ENCODE data around the gene DLL1. TPM values are rescaled to one million over a fixed set of nuclear protein-coding genes. Genes with fewer than 3 reads are reported as not detected.
"Not testable (repeated sequence)": the region's sequence is repeated elsewhere in the genome, so short reads cannot be mapped to it uniquely, and the experiment has no call there.

Gene DLL1, protein sequence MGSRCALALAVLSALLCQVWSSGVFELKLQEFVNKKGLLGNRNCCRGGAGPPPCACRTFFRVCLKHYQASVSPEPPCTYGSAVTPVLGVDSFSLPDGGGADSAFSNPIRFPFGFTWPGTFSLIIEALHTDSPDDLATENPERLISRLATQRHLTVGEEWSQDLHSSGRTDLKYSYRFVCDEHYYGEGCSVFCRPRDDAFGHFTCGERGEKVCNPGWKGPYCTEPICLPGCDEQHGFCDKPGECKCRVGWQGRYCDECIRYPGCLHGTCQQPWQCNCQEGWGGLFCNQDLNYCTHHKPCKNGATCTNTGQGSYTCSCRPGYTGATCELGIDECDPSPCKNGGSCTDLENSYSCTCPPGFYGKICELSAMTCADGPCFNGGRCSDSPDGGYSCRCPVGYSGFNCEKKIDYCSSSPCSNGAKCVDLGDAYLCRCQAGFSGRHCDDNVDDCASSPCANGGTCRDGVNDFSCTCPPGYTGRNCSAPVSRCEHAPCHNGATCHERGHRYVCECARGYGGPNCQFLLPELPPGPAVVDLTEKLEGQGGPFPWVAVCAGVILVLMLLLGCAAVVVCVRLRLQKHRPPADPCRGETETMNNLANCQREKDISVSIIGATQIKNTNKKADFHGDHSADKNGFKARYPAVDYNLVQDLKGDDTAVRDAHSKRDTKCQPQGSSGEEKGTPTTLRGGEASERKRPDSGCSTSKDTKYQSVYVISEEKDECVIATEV
- total RNA-seq (2014; rRNA removed; shearing (Covaris generic); ENCODE audit: low replicate concordance), result 0.49 and 1.1 TPM in 2 replicates

DNA sequence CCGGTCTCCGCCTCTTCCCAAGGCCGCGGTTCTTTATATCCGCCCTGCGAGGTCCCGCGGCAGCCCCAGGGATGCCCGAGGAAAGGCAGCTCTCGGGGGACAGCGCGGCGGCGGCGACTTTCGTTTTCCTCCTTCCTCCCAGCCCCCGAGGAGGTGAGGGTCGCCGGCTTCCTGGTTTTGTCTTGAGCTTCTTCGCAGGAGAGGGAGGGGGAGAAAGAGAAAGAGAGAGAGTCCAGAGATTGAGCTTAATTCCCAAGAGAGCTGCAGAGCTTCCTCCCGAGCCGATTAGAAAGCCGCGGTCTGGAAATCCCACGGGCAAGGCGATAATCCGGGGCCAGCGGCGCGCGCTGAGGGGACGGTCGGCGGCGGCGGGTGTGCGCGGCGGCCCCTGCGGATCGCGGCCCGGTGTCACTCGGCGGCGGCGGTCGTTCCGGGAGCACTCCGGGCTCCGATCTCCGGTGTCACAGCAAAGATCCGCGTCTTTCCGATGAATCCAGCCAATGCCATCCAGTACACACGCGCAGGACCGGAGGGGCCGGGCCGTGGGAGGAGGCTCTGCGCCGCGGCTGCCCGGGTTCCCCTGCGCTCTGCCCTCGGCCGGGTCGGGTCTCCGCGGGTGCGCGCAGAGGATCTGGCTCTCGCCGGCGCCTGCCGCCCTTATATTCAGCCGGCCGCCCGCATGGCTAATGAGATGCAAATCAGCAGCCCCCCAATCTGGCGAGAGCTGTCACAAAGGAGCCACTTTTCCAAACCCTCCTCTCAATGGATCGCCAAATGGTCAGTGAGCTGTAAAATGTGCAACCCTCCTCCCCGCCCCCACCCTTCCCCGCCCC is at the start of gene DLL1:
DLL1 (minus strand) TSS at position 783 of the 833 bp plus-strand sequence. CDS start 939 bp downstream, outside the sequence.
- peak; percentile 38 for DNase-seq (ENCODE audit: low read depth)
- in situ Hi-C loops (cut with HindIII; ENCODE audit: low pct_unique_long_range_greater_than_20kb, low sequenced_read_pairs), result no loop called here

- DNase-seq (ENCODE audit: low read depth); in situ Hi-C loops (cut with HindIII; ENCODE audit: low pct_unique_long_range_greater_than_20kb, low sequenced_read_pairs): not testable (repeated sequence)
These were observed 44.3 kb upstream of the DLL1 start for GRCh38 chr6:170335199-170335598.

DNA sequence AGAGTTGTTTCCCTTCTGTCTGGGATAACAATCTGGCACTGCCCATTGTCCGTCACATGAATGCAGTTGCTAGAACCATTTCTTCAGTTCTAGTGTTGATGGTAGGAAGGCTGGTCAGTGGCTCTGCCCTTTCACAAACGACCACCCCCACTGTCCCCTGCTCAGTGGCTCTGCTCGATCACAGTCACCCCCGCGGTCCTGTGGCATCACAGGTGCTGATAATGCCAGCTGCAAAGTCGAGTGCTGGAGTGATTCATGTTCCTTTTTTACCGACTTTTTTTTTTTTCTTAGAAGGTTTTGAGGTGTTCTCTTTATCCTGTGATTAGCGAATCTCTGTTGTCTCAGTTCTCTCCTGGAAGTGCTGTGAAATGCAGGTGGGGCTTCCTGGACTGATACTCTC is 38.4 kb upstream of the DLL1 start:
- no peak for DNase-seq (ENCODE audit: low read depth)
- in situ Hi-C loops (cut with HindIII; ENCODE audit: low pct_unique_long_range_greater_than_20kb, low sequenced_read_pairs), result no loop called here

DNA sequence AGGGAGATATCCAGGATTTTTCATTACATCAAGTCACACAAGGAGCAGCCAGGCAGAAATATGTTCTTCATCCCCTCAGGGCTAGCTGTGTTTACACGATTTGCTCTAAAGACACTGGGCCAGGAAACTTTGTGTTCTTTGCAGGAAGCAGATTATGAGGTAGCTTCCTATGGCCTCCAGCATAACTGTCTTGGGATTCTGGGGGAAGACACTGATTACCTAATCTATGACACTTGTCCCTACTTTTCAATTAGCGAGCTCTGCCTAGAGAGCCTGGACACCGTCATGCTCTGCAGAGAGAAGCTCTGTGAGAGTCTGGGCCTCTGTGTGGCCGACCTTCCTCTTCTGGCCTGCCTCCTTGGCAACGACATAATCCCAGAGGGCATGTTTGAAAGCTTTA is 26.8 kb upstream of the DLL1 start:
- DNase-seq (ENCODE audit: low read depth), result no peak
- in situ Hi-C loops (cut with HindIII; ENCODE audit: low pct_unique_long_range_greater_than_20kb, low sequenced_read_pairs), result no loop called here

DNA sequence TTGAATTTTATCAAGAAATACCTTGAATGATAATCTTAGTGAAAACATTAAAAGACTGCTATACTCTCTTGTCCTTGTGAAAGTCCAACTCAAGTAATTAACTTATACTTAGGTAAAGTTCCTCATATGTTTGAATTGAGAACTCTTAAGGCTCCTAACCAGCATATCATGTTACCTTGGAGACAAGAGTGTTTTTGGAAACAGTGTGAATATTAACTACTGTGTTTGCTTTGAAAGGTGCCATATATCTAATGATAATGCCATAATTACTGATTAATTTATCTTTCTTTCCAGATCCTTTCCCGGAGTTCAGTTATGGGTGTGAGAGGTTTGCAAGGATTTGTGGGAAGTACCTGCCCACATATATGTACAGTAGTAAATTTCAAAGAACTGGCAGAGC is 26.2 kb upstream of the DLL1 start:
- in situ Hi-C loops (cut with HindIII; ENCODE audit: low pct_unique_long_range_greater_than_20kb, low sequenced_read_pairs), result no loop called here
- no peak for DNase-seq (ENCODE audit: low read depth)

- in situ Hi-C loops (cut with HindIII; ENCODE audit: low pct_unique_long_range_greater_than_20kb, low sequenced_read_pairs), result no loop called here
- DNase-seq (ENCODE audit: low read depth), result no peak
These were observed 25.2 kb upstream of the DLL1 start for GRCh38 chr6:170316071-170316470.

DNA sequence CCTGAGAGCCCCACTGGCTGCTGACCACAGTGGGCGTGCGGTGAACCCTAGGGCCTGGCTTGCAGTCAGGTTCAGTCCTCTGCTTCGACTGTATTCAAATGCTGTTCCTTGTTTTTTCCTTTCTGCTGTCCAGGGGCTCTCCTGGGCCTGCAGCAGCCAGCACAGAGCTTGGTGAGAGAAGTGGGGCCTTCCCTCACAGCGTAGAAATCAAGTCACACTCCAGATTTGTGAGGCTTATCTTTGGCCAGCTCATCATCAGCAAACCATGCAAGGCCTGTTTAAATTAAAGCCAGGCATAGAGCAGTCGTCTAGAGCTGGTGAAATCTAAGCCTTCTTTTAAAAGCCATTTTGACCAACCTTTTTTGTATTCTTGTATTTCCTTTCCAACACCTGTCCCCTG is 24.1 kb upstream of the DLL1 start:
- in situ Hi-C loops (cut with HindIII; ENCODE audit: low pct_unique_long_range_greater_than_20kb, low sequenced_read_pairs), result no loop called here

DNA sequence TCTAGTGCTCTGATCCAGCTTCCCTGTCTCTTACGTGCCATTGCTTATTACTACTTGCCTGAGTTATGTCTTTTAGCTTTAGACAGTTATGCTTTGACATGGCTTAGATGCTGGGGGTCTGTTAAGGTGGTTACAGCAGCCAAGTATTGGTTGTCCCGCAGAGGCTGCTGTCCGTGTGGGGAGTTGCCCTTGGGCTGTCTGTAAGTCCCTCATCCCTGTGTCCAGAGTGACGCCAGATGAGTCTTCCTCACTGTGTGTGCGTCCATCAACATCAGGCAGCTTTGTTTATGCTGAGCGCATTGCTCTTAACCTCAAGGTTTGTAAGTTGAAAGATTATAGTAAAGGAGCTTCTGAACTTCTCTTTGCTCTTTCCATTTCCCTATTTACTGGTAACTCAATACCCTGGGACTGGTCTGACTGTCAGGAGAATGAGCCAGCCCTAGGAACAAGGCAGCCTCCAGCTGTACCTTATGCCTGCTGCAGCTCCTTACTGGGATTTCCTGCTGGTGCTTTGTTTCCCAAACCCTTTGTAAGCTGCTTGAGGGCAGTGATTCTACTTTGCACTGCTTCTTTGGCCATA is 22.9 kb upstream of the DLL1 start:
- in situ Hi-C loops (cut with HindIII; ENCODE audit: low pct_unique_long_range_greater_than_20kb, low sequenced_read_pairs), result no loop called here
- DNase-seq (ENCODE audit: low read depth), result no peak

More for the DNA sequence above, 24.1 kb upstream of the DLL1 start:
- DNase-seq (ENCODE audit: low read depth), result no peak

- in situ Hi-C loops (cut with HindIII; ENCODE audit: low pct_unique_long_range_greater_than_20kb, low sequenced_read_pairs), result no loop called here
These were observed 22.0 kb upstream of the DLL1 start for GRCh38 chr6:170312876-170313275.

GRCh38 chr6:170311696-170312095 is 20.8 kb upstream of the DLL1 start:
- in situ Hi-C loops (cut with HindIII; ENCODE audit: low pct_unique_long_range_greater_than_20kb, low sequenced_read_pairs), result no loop called here
- no peak for DNase-seq (ENCODE audit: low read depth)

More at GRCh38 chr6:170312876-170313275, 22.0 kb upstream of the DLL1 start:
- no peak for DNase-seq (ENCODE audit: low read depth)

DNA sequence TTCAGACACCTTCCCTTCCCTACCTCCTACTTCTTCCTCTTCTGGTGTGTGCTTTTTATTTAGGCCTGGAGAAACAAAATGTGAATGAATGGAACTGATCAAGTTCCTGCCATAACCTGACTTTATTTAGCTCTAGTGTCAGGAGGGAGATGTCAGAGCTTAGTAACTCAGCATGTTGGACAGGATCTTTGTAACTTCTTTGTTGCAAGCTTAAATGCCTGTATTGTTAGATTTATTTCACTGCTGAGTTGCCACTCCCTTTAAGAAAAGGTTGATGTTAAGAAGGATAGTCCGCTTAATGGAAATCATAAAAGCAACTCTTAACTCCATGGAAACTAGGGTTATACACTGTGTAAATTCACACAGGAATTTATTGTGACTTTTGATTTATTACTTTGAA is 17.9 kb upstream of the DLL1 start:
- DNase-seq (ENCODE audit: low read depth), result no peak
- in situ Hi-C loops (cut with HindIII; ENCODE audit: low pct_unique_long_range_greater_than_20kb, low sequenced_read_pairs), result no loop called here

GRCh38 chr6:170307080-170307545 is 16.2 kb upstream of the DLL1 start:
- no peak for DNase-seq (ENCODE audit: low read depth)
- in situ Hi-C loops (cut with HindIII; ENCODE audit: low pct_unique_long_range_greater_than_20kb, low sequenced_read_pairs), result no loop called here

GRCh38 chr6:170306324-170307079 is 15.6 kb upstream of the DLL1 start, which contains the start of gene FAM120B:
Gene FAM120B, plus strand, starts transcription at chr6:170306758. Its CDS starts 10,633 bp downstream, at chr6:170317391.
- in situ Hi-C loops (cut with HindIII; ENCODE audit: low pct_unique_long_range_greater_than_20kb, low sequenced_read_pairs), result no loop called here
- DNase-seq (ENCODE audit: low read depth), result peak; percentile 94

GRCh38 chr6:170305805-170306323 is 15.0 kb upstream of the DLL1 start:
- no peak for DNase-seq (ENCODE audit: low read depth)
- in situ Hi-C loops (cut with HindIII; ENCODE audit: low pct_unique_long_range_greater_than_20kb, low sequenced_read_pairs), result no loop called here

DNA sequence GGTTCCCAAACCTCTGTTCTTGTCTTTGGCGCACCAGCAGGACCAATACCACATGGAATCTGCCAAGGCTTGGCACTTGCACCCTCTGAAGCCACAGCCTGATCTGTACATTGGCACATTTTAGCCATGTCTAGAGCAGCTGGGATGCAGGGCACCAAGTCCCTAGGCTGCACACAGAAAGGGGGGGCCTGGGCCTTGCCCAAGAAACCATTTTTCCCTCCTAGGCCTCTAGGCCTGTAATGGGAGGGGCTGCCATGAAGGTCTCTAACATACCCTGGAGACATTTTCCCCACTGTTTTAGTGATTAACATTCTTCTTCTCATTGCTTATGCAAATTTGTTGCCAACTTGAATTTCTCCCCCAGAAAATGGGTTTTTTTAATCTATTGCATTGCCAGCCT is 10.3 kb upstream of the DLL1 start:
- no peak for DNase-seq (ENCODE audit: low read depth)
- in situ Hi-C loops (cut with HindIII; ENCODE audit: low pct_unique_long_range_greater_than_20kb, low sequenced_read_pairs), result no loop called here

GRCh38 chr6:170298688-170299087 is 7.8 kb upstream of the DLL1 start:
- no peak for DNase-seq (ENCODE audit: low read depth)
- in situ Hi-C loops (cut with HindIII; ENCODE audit: low pct_unique_long_range_greater_than_20kb, low sequenced_read_pairs), result no loop called here
